ENCODE results near the gene FAM81B. TPM values are rescaled to one million over a fixed set of nuclear protein-coding genes. Genes with fewer than 3 reads are reported as not detected.

Gene FAM81B
- total RNA-seq, 6 experiments from 2014 or later: not detected

DNA sequence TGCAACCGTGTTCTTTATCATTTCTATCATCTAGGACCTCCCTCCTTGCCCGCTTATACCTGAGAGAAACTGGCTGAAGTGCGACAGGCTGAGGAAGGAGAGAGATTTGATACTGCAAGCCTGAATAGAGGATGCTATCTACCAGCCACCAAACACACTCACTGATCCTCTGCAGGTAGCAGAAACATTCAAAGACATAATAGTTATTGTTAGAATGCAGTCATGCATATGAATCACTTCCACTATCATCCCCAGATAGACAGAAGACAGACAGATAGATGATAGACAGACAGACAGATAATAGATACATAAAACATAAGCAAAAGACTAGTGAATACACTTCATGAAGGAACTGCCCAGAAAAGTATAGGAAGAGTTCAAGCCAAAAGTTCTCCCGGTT, 32.9 kb downstream of the FAM81B start:
- H3K27ac ChIP-seq: no peak overlapping the region
- no peak for DNase-seq

GRCh38 chr5:95424526-95424925, 33.4 kb downstream of the FAM81B start:
- TF ChIP-seq CTCF (IDR thresholded peaks at IDR 0.05) (no peak), POLR2A (IDR thresholded peaks at IDR 0.05) (no peak)
- WGBS (ENCODE audit: insufficient coverage, low coverage, low lambda C conversion rate, missing lambda C conversion rate): 69% methylated on average over 1 of the region's 1 CpG
- ATAC-seq (no peak), DNase-seq (no peak)
- H3K27ac ChIP-seq: no peak overlapping the region
- H3K4me3 ChIP-seq: no peak overlapping the region
- no peaks in the 10 kb centered on the region for H3K9me3 ChIP-seq
- H3K27me3 ChIP-seq: no peaks in the 10 kb centered on the region
- intact Hi-C loops (cut with DNase I): no loop called here
- no peaks in the 10 kb centered on the region for H3K36me3 ChIP-seq
- no peaks in the 10 kb centered on the region for H3K4me1 ChIP-seq

More for the DNA sequence above, 32.9 kb downstream of the FAM81B start:
- Histone ChIP-seq H3K36me3 (no peaks in the 10 kb centered on the region), H3K4me3 (no peak overlapping the region), H3K27me3 (no peaks in the 10 kb centered on the region), H3K4me1 (no peaks in the 10 kb centered on the region), H3K9me3 (no peaks in the 10 kb centered on the region)
- ATAC-seq: no peak
- intact Hi-C loops (cut with DNase I): no loop called here
- 54% methylated on average over 2 of the region's 4 CpGs for WGBS (ENCODE audit: insufficient coverage, low coverage, low lambda C conversion rate, missing lambda C conversion rate)
- TF ChIP-seq POLR2A (IDR thresholded peaks at IDR 0.05) (no peak), CTCF (IDR thresholded peaks at IDR 0.05) (no peak)

DNA sequence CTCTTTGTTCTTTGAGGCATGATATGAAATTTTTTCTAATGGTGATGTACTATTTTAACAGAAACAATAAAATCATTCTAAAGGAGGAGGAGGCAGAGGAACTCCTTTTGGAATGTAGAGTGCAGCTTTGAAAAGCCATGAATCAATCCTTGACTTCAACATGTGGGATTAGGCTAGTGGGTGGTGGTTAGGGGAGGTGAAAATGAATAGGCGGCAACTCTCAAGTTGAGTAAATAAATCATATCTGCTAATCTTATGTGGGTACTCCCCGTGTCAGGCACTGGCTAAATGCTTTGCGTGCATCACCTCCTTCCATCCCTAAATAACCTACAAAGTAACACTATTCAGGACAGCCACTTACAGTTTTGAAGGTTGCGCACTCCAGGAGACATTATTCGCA, 35.1 kb downstream of the FAM81B start:
- intact Hi-C loops (cut with DNase I): no loop called here
- ATAC-seq: no peak

GRCh38 chr5:95432779-95433178, 41.6 kb downstream of the FAM81B start:
- no peaks in the 10 kb centered on the region for H3K27me3 ChIP-seq
- no peak overlapping the region for H3K4me3 ChIP-seq
- TF ChIP-seq POLR2A (IDR thresholded peaks at IDR 0.05): no peak
- TF ChIP-seq CTCF (IDR thresholded peaks at IDR 0.05): no peak
- DNase-seq (no peak), ATAC-seq (no peak)
- intact Hi-C loops (cut with DNase I): no loop called here
- H3K36me3 ChIP-seq: no peaks in the 10 kb centered on the region
- no peak overlapping the region for H3K27ac ChIP-seq
- H3K4me1 ChIP-seq: no peaks in the 10 kb centered on the region
- whole genome bisulfite sequencing (ENCODE audit: insufficient coverage, low coverage, low lambda C conversion rate, missing lambda C conversion rate): 90% methylated on average over 2 of the region's 2 CpGs
- H3K9me3 ChIP-seq: peaks cover 0 to 6% (median 0%) of the 10 kb centered on the region in 4 donors

More for the DNA sequence above, 35.1 kb downstream of the FAM81B start:
- no peak for DNase-seq
- Histone ChIP-seq H3K27ac (no peak overlapping the region), H3K36me3 (no peaks in the 10 kb centered on the region), H3K9me3 (no peaks in the 10 kb centered on the region), H3K4me3 (no peak overlapping the region), H3K27me3 (no peaks in the 10 kb centered on the region), H3K4me1 (no peaks in the 10 kb centered on the region)
- WGBS (ENCODE audit: insufficient coverage, low coverage, low lambda C conversion rate, missing lambda C conversion rate): 62% methylated on average over 4 of the region's 5 CpGs
- no peak for TF ChIP-seq POLR2A (IDR thresholded peaks at IDR 0.05)
- no peak for TF ChIP-seq CTCF (IDR thresholded peaks at IDR 0.05)

All from right lobe of liver (tissue), 6 donors.